Hypothalamus (tissue), 51 donors: ENCODE measurements around the gene MAP2K1.

Experiments
- DNase-seq, 51 donors: peaks; one replicate each; lab custom pipeline; 2025; lab: John Stamatoyannopoulos, UW

The MAP2K1 gene

GRCh38 chr15:66472176-66472999 lies 85.7 kb downstream of the MAP2K1 start:
- DNase-seq = no peak

DNA sequence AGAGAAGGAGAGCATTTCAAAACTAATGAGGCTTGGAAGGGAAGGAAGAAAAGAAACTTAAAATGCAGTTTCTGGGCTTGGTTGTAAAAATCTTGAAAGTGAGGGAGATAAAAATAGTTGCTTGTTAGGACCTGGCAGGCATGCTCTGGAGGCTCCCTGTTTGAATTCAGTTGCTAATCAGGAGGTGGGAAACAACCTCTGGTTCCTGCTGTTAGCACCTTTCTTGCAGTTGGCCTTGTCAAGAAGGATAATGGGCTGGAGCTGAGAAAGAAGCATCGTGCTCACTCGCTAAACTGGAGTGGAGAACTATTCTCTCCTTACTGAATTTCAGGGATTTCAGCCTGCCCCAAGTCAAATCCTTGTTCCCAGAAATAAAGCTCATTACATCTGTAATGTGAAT lies 87.4 kb downstream of the MAP2K1 start:
- peak in 1 of 51 donors; percentile 29 for DNase-seq

DNA sequence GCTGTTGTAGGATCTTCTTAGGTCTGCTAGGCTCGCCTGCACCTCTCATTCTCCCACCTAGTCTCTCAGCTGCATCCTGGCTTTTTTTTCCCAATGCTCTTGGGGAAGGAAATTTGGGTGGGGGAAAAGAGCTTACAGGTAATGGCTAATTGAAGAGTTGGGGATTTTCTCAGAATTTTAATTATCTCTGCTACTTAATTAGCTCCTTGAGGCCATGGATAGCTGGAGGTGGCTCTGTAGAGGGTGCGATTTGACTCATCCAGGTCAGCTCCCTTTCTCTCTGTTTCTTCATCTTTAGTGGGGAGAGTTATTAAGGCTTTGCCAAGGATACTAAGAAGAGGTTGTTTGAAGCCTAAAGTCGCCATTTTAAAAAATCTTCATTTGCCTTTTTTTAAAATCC lies 88.3 kb downstream of the MAP2K1 start:
- no peak for DNase-seq

DNA sequence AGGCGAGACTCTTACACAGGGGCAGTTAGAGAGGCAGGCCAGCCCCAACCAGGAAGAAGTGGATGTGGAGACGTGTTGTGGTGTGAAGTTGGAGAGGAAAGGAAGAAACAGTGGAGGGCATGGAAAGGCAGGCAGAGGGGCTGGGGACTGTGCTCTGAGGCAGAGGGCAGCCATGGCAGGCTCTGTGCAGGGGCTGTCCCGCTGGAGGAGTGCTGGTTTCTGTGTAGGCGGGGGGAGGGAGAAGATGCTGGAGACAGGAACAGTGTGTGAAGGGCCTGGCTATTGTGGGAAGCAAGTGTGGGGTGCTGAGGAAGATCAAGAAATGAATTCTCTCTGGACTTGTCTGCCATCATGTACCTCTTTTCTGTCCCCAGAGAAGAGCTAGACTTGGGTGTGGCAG lies 89.8 kb downstream of the MAP2K1 start:
- peak in 1 of 51 donors; percentile 43 for DNase-seq

DNA sequence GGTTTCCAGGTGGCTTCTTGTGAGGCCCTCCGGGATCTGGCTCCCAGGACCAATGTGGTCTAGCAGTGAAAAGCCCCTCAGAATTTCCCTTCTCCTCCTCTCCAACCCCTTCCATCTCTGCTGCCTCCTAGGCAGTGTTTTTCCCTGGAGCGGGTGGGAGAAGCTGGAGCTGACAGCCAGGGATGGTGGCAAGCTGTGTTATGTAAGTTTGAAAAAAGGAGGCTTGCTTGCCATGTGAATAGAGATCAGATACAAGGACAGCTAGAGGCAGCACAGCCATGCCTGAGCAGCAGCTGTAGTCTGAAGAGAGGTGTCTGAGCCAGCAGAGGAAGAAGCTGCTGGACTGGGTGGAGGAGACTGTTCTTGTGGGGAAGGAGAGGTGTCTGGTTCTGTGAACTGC lies 90.3 kb downstream of the MAP2K1 start:
- DNase-seq = peak in 14 of 51 donors; percentile 10 to 48 (median 16)

- no peak for DNase-seq
These were observed 93.6 kb downstream of the MAP2K1 start for GRCh38 chr15:66480267-66480666.

- no peak for DNase-seq
These were observed 94.6 kb downstream of the MAP2K1 start for GRCh38 chr15:66481107-66481856.

- DNase-seq = peak in 1 of 51 donors; percentile 50
These were observed 95.8 kb downstream of the MAP2K1 start for GRCh38 chr15:66482539-66482938.

DNA sequence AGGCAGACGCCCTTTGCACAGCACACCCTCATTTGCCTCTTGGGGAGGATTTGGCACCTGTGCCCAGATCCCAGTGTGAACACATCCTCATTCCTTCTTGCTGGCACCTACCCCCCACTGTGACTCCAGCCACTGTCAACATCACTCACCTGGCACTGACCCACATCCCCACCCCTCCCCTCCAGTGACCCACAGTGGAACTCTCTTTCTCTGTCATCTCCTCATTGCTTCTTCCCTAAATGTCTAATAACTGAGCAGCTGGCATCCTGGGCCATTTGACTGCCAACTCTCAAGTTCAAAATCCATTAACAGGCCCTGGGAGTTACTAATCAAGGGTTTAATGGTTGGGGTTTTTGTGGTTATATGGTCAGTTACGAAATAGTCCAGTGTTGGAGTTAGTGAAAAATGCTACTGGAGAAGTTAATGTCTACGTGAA lies 96.4 kb downstream of the MAP2K1 start:
- DNase-seq = no peak

DNA sequence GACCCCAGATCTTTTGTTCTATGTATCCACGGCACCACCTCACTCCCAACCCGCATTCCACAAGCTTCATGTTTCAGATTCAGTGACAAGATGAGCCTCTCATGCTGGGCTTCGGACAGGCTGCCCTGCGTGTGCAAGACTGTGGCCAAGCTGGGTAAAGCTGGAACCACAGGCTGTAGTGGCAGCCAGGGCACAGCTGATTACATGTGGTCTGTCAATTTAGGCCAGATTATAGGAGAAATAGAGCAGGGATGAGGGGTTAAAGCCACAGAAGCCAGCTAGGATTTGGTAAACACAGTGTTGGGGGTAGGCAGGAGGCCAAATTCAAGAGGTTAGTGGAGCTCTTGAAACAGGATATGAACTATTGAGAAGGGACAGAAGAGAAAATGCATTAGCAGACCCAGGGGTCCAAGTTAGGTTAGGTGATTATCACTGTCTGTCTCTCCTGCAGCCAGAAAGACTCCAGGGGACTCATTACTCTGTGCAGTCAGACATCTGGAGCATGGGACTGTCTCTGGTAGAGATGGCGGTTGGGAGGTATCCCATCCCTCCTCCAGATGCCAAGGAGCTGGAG lies 97.9 kb downstream of the MAP2K1 start:
- no peak for DNase-seq

GRCh38 chr15:66486887-66487286 lies 100.2 kb downstream of the MAP2K1 start:
- DNase-seq = no peak

DNA sequence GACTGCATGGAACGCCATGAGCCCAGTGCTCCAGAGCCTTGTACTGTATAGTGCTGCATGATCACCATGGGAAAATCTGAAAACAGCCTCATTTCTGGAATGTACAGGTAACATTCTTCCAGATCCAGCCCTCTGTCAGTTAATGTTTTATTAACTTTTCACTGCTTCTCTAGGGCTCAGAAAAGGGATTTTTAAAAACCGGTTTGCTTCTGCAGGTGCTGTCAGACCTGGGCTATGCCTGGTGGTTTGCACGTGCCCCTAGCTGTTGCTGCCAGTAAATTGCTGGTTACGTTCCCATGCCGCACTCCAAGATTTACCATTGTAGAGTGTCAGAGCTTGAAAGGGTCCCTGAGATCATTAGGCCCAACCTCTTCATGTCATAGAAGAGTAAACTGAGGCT lies 101.8 kb downstream of the MAP2K1 start:
- DNase-seq = no peak

DNA sequence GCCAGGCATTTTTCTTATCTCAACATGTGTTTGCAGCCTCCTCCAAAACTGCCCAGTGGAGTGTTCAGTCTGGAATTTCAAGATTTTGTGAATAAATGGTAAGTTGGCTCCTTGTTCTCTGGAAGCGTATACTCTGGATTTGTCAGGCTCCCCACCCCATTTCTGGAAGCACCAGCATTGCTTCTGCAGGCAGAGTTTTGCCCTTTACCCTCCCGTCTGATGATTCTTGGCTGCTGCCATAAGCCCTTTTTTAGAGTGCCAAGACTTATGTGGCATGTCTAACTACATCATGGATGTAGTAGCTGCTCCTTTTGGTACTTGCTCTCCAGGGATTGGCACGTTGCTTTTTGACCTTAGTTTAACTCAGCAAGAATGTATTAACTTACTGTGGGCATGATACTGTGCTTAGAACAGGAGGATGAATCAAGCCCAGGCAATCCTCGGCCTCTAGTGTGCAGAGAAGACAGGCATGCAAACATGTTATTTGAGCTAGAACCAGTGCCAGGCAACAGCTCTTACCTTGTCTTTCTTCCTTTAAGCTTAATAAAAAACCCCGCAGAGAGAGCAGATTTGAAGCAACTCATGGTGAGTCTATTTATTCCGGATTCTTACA lies 102.6 kb downstream of the MAP2K1 start:
- DNase-seq = no peak

DNA sequence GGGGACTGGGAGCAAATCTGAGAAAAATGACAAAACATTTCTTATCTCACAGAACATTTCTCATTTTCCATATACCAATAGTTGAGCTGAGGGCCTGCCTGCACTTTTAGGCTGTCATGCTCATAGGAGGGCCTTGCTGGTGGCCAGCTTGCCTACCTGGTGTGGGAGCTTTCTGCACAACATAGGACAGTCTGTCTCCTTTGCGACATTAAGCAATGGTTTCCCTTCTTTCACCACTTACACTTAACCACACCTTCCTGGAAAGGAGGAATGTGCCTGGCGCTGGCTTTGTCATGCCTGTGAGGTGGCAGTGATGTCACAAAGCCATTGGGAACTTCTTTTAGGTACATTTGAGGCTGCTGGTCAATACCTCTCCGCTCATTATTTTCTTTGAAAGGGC lies 105.1 kb downstream of the MAP2K1 start:
- DNase-seq = no peak

GRCh38 chr15:66494262-66494661 lies 107.5 kb downstream of the MAP2K1 start:
- DNase-seq = no peak

DNA sequence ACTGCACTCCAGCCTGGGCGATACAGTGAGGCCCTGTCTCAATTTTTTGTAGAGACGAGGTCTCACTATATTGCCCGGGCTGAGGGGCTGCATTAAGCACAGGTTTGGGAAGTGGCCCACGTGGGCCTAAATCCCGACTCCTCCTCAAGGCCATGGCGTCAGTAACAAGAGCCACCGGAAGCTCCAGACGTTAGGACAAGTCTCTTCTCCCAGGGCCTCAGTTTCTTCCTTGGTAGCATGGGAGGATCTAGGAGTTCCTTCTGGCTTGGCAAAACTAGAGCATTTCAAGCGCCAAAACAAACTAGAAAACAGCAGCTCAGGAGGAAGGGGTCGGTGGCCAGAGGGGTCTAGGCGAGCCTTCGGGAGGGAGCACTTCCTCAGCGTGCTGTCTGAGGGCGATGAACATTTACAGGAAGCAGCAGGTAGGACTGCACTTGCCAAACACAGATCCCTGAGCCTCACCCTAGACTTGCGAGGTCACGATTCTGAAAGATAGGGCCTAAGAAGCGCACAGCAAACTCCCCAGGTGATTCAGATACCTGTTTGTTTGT lies 110.3 kb downstream of the MAP2K1 start:
- peak in 4 of 51 donors; percentile 22 to 49 (median 36) for DNase-seq

DNA sequence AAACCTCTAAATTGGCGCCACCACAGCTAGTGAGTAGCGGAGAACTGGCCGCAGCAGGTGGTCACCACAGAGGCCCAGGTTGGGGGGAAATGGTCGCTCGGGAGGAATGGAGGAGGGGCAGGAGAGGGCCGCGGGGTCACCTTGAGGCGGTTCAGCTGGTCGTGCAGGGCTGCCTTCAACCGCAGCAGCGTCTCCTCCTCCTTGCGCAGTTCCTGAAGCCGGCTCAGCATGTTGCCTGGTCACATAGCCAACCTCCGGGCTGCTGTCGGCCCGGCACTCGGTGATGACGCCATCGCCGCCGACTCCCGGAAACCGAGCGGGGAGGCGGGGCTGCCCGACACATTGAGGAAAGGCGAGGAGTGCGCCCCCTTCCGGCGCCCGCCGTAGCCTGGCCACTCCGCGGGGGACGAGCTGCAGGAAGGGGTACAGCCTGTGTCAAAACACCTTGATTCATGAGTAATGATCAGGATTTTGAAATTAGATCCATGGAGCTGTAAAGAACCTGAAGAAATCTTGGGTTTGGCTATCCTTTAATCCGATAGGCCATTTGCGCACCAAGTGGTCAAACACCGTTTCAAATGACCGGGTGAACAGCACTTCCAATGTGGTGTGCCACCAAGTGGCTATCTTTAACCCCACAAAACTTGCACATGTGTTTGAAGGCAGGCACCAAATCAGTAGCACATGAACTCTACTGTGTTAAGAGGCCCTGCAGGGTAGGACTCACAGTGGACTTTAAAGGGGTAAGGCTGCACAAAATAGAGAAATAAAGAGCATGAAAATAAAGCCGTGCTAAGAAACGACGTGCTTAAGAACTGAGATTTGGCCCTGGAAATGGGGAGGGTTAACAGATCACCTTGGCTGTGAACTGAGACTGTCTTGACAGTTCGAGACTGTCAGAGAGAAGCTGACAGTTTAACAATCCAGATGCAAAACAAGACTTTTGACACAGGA lies 111.1 kb downstream of the MAP2K1 start, which contains the start of gene SNAPC5:
TSS of gene SNAPC5 (minus strand) at position 261 of the 954 bp plus-strand sequence. CDS start at position 230, 31 bp downstream.
- peak; percentile 44 to 98 (median 90) for DNase-seq

DNA sequence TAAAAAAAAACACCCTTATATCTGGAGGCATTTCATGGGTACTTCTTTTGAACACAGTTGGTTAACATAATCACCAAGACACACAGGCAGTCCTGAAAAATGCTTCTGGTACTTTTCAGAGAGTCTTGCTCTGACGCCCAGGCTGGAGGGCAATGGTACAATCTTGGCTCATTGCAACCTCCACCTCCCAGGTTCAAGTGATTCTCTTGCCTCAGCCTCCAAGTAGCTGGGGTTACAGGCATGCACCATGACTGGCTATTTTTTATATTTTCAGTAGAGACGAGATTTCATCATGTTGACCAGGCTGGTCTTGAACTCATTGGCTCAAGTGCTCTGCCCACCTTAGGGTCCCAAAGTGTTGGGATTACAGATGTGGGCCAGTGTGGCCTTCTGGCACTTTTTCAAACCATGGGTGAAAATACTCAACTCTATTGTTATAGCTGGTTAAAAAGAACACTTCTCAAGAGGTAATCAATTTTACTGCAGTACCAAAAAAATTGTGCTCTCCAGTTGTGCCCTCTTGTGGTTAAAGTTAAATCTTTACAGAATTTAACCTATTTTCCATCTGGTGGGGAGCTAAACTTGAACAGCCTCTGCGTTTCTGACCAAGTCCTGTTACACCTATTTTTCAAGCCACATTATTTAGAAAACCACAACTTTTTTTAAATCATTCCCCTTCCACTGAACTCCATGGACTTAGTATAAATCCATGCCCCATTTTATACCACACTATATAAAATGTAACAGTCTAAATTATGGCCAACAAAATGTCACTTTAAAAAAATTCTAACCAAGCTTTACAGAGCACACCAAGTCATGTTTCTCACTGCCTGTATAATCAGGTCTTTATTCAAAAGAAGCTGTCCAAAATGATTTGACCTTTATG lies 112.0 kb downstream of the MAP2K1 start:
- peak in 1 of 51 donors; percentile 17 for DNase-seq
